ENCODE measurements around the gene SULT1E1.

DNA sequence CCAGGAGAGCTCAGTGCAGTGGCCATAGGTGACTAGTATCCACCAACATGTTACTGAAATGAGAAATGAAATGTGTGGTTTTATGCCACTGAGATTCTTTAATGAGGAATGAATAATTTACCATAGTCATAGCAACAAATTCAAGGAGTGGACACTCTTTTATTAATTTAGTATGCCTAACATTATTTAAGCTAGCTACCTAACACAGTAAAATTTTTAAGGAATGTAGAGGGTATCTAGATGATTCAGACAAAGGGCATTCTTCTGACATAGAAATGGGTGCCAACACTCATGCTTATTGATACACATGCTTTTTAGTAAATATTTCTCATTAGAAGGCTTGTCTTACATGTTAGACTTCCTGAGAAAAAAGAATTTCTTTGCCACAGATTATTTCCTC, 66.2 kb downstream of the SULT1E1 start:
- TF ChIP-seq, protein P1, sequence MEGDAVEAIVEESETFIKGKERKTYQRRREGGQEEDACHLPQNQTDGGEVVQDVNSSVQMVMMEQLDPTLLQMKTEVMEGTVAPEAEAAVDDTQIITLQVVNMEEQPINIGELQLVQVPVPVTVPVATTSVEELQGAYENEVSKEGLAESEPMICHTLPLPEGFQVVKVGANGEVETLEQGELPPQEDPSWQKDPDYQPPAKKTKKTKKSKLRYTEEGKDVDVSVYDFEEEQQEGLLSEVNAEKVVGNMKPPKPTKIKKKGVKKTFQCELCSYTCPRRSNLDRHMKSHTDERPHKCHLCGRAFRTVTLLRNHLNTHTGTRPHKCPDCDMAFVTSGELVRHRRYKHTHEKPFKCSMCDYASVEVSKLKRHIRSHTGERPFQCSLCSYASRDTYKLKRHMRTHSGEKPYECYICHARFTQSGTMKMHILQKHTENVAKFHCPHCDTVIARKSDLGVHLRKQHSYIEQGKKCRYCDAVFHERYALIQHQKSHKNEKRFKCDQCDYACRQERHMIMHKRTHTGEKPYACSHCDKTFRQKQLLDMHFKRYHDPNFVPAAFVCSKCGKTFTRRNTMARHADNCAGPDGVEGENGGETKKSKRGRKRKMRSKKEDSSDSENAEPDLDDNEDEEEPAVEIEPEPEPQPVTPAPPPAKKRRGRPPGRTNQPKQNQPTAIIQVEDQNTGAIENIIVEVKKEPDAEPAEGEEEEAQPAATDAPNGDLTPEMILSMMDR (IDR thresholded peaks at IDR 0.05) = no peak
- TF ChIP-seq POLR2A (IDR thresholded peaks at IDR 0.05) = no peak
- TF ChIP-seq POLR2AphosphoS5 (IDR thresholded peaks at IDR 0.05) = no peak

All from breast epithelium (tissue), 3 donors.